Activated CD4-positive, alpha-beta T cell treated with anti-CD3 and anti-CD28 coated beads for 4 hours (primary cell): ENCODE results near the gene AP3D1.

ENCODE experiments used
- DNase-seq, 2 donors: peaks; one replicate each; pipeline ENCODE4 v3.0.0-alpha.2; 2020

The AP3D1 gene

GRCh38 chr19:2081873-2082810 lies 69.2 kb downstream of the AP3D1 start:
- no peak for DNase-seq

GRCh38 chr19:2080336-2080988 lies 70.9 kb downstream of the AP3D1 start:
- DNase-seq, result no peak

GRCh38 chr19:2079865-2080301 lies 71.5 kb downstream of the AP3D1 start:
- no peak for DNase-seq

GRCh38 chr19:2079076-2079864 lies 72.1 kb downstream of the AP3D1 start:
- DNase-seq, result no peak

- DNase-seq, result no peak
These were observed 73.3 kb downstream of the AP3D1 start for GRCh38 chr19:2077833-2078619.

GRCh38 chr19:2077398-2077797 lies 74.0 kb downstream of the AP3D1 start:
- no peak for DNase-seq

- DNase-seq, result no peak
These were observed 74.8 kb downstream of the AP3D1 start for GRCh38 chr19:2076526-2076944.

- no peak for DNase-seq
These were observed 78.4 kb downstream of the AP3D1 start for GRCh38 chr19:2072757-2073551.

GRCh38 chr19:2070986-2071673 lies 80.2 kb downstream of the AP3D1 start:
- no peak for DNase-seq

- no peak for DNase-seq
These were observed 80.9 kb downstream of the AP3D1 start for GRCh38 chr19:2070436-2070827.

- no peak for DNase-seq
These were observed 86.4 kb downstream of the AP3D1 start for GRCh38 chr19:2064788-2065524.

GRCh38 chr19:2064395-2064787 lies 87.0 kb downstream of the AP3D1 start:
- DNase-seq, result no peak

GRCh38 chr19:2063824-2064223 lies 87.5 kb downstream of the AP3D1 start:
- no peak for DNase-seq

GRCh38 chr19:2062770-2063169 lies 88.6 kb downstream of the AP3D1 start:
- DNase-seq, result no peak

GRCh38 chr19:2062389-2062729 lies 89.0 kb downstream of the AP3D1 start:
- no peak for DNase-seq

GRCh38 chr19:2061495-2062388 lies 89.6 kb downstream of the AP3D1 start:
- peak; percentile 99 for DNase-seq

- peak in 1 of 2 donors; percentile 35 for DNase-seq
These were observed 90.4 kb downstream of the AP3D1 start for GRCh38 chr19:2060884-2061494.

GRCh38 chr19:2059422-2060201 lies 91.8 kb downstream of the AP3D1 start:
- no peak for DNase-seq
